Measurements from ENCODE around the gene POLR3A. TPM values are rescaled to one million over a fixed set of nuclear protein-coding genes. Genes with fewer than 3 reads are reported as not detected.

The POLR3A gene
- total RNA-seq, 6 experiments from 2014 or later: 5.5 to 8.5 (median 6.4) TPM

- 73% methylated on average over 3 of the region's 3 CpGs for WGBS (ENCODE audit: insufficient coverage, low coverage, low lambda C conversion rate, missing lambda C conversion rate)
- no peak for ATAC-seq
- H3K27me3 ChIP-seq: no peaks in the 10 kb centered on the region
- H3K36me3 ChIP-seq: no peaks in the 10 kb centered on the region
- intact Hi-C loops (cut with DNase I): no loop called here
- TF ChIP-seq, protein P1, sequence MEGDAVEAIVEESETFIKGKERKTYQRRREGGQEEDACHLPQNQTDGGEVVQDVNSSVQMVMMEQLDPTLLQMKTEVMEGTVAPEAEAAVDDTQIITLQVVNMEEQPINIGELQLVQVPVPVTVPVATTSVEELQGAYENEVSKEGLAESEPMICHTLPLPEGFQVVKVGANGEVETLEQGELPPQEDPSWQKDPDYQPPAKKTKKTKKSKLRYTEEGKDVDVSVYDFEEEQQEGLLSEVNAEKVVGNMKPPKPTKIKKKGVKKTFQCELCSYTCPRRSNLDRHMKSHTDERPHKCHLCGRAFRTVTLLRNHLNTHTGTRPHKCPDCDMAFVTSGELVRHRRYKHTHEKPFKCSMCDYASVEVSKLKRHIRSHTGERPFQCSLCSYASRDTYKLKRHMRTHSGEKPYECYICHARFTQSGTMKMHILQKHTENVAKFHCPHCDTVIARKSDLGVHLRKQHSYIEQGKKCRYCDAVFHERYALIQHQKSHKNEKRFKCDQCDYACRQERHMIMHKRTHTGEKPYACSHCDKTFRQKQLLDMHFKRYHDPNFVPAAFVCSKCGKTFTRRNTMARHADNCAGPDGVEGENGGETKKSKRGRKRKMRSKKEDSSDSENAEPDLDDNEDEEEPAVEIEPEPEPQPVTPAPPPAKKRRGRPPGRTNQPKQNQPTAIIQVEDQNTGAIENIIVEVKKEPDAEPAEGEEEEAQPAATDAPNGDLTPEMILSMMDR (IDR thresholded peaks at IDR 0.05): no peak
- no peak for TF ChIP-seq POLR2A (IDR thresholded peaks at IDR 0.05)
- no peaks in the 10 kb centered on the region for H3K4me1 ChIP-seq
- no peak for DNase-seq
- H3K4me3 ChIP-seq: no peak overlapping the region
- H3K9me3 ChIP-seq: no peaks in the 10 kb centered on the region
- H3K27ac ChIP-seq: no peak overlapping the region
Observed at GRCh38 chr10:77936697-77937567, 92.4 kb downstream of the POLR3A start.

GRCh38 chr10:77932016-77932715 lies 97.1 kb downstream of the POLR3A start:
- WGBS (ENCODE audit: insufficient coverage, low coverage, low lambda C conversion rate, missing lambda C conversion rate): 61% methylated on average over 7 of the region's 8 CpGs
- intact Hi-C loops (cut with DNase I): no loop called here
- ATAC-seq: no peak
- no peak for TF ChIP-seq POLR2A (IDR thresholded peaks at IDR 0.05)
- TF ChIP-seq, protein P1 (IDR thresholded peaks at IDR 0.05): no peak
- Histone ChIP-seq H3K27me3 (no peaks in the 10 kb centered on the region), H3K9me3 (no peaks in the 10 kb centered on the region), H3K36me3 (no peaks in the 10 kb centered on the region), H3K27ac (no peak overlapping the region), H3K4me3 (no peak overlapping the region), H3K4me1 (no peaks in the 10 kb centered on the region)
- no peak for DNase-seq

DNA sequence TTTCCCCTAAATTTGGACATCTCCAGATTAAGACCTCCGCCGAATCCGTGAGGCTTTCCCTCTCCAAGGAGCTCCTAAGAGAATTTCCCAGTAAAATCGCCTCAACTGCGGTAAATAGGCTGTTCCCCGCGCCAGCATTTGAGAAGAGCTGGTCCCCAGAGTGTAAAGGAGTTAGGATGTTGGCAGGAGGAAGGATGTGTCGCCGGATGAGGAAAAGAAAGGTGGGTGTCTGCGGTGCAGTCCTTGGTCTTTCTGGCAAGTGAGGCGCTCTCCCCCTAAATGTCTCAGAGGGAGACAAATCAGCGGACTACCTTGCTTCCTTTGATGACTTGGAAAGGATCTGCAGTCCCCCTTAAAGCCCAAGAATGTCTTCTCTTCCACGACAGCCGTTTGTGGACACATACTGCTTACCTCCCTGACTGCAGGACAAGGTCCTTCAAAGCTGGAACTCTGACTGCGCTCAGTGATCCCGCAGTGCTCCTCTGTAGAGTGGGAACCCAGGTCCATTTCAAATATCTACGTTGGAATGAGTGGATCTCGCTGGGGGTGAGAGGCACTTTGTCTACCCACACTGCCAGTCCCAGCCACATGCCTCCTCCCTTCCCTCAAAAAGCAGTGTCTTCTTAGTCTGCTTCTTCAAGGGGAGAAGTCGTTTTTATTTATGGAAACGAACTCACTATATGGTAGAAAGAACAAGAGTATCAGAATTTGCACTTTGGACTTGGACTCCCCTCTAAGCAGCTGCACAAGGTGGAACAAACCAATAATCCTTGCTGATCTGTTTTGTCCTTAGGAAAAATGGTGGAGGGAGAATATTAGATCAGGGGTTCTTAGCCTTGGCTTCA lies 101.7 kb downstream of the POLR3A start:
- H3K27me3 ChIP-seq: no peaks in the 10 kb centered on the region
- H3K36me3 ChIP-seq: no peaks in the 10 kb centered on the region
- H3K4me3 ChIP-seq: peak overlapping the region; percentile 49 to 82 (median 69)
- ATAC-seq (no peak), DNase-seq (no peak)
- no peaks in the 10 kb centered on the region for H3K9me3 ChIP-seq
- no peak overlapping the region for H3K27ac ChIP-seq
- intact Hi-C loops (cut with DNase I): no loop called here
- peaks cover 0 to 7% (median 0%) of the 10 kb centered on the region in 4 donors for H3K4me1 ChIP-seq
- TF ChIP-seq POLR2A (IDR thresholded peaks at IDR 0.05): no peak
- TF ChIP-seq, protein P1 (IDR thresholded peaks at IDR 0.05): no peak
- WGBS (ENCODE audit: insufficient coverage, low coverage, low lambda C conversion rate, missing lambda C conversion rate): 27% methylated on average over 12 of the region's 20 CpGs

GRCh38 chr10:77926566-77927401 lies 102.5 kb downstream of the POLR3A start, which contains the start of gene DLG5:
TSS of gene DLG5 (minus strand) at chr10:77926755. CDS start at chr10:77926520, 235 bp downstream.
- Histone ChIP-seq H3K27me3 (no peaks in the 10 kb centered on the region), H3K4me3 (peak within 1 kb of the TSS; percentile 53 to 82 (median 69)), H3K27ac (peak within 1 kb of the TSS in 2 of 3 donors; percentile 36 to 40), H3K9me3 (no peaks in the 10 kb centered on the region), H3K4me1 (peaks cover 0 to 7% (median 0%) of the 10 kb centered on the region in 4 donors), H3K36me3 (no peaks in the 10 kb centered on the region)
- ATAC-seq: peak; percentile 83 to 91 (median 85)
- TF ChIP-seq POLR2A (IDR thresholded peaks at IDR 0.05): no peak
- TF ChIP-seq, protein P1 (IDR thresholded peaks at IDR 0.05): no peak
- intact Hi-C loops (cut with DNase I): no loop called here
- peak; percentile 70 to 81 (median 73) for DNase-seq
- 0% methylated on average over 5 of the region's 95 CpGs for WGBS (ENCODE audit: insufficient coverage, low coverage, low lambda C conversion rate, missing lambda C conversion rate)

Data from right lobe of liver (tissue), 6 donors.